HG03378 (cell line): ENCODE measurements around the gene FRS3.
A peak's percentile ranks its signal among the peaks of the same experiment; 100 is the strongest.
"Not testable (repeated sequence)": the region's sequence is repeated elsewhere in the genome, so short reads cannot be mapped to it uniquely, and the experiment has no call there.

Experiments used
- ATAC-seq: cut with Tn5 transposase; IDR thresholded peaks from one replicate; pipeline ENCODE4 v1.9.1; 2021; ENCODE audit warnings: mild to moderate bottlenecking, moderate library complexity; ENCODE audit not compliant: unreplicated experiment

FRS3 gene, protein sequence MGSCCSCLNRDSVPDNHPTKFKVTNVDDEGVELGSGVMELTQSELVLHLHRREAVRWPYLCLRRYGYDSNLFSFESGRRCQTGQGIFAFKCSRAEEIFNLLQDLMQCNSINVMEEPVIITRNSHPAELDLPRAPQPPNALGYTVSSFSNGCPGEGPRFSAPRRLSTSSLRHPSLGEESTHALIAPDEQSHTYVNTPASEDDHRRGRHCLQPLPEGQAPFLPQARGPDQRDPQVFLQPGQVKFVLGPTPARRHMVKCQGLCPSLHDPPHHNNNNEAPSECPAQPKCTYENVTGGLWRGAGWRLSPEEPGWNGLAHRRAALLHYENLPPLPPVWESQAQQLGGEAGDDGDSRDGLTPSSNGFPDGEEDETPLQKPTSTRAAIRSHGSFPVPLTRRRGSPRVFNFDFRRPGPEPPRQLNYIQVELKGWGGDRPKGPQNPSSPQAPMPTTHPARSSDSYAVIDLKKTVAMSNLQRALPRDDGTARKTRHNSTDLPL

GRCh38 chr6:41779788-41780550, at the start of gene FRS3:
Gene FRS3 (minus strand): TSS chr6:41779900. CDS start chr6:41776987, 2,913 bp downstream.
- peak; percentile 86 for ATAC-seq

DNA sequence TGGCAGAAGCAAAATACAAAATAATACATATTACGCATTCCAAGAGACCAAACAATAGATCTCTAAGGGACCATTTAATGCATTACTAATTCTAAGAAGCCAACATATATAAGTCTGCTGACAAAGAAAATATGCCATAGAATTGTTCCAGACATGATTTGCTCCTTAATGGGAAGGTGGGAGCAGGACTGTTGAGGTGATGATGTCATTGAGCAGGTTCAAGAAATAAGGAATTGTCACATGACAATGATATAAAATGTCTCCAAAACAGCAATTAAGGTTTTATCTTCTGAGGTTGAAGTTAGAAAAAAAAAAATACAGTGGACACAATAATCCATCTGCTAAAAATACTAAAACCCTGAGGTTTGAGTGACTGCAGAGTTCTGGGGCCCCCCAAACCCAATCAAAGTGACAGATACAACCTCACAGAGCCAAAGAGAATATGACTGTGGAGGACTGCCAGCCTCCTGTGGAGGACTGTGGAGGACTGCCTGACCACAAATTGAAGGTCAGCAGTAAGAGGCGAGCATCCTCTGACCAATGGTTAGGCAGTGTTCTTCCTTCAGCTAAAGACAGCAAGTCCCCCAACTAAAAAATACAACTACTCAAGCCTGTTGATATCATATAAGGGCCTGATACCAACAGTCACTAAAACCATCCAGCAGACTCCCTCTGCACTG, 46.8 kb upstream of the FRS3 start:
- ATAC-seq = no peak

DNA sequence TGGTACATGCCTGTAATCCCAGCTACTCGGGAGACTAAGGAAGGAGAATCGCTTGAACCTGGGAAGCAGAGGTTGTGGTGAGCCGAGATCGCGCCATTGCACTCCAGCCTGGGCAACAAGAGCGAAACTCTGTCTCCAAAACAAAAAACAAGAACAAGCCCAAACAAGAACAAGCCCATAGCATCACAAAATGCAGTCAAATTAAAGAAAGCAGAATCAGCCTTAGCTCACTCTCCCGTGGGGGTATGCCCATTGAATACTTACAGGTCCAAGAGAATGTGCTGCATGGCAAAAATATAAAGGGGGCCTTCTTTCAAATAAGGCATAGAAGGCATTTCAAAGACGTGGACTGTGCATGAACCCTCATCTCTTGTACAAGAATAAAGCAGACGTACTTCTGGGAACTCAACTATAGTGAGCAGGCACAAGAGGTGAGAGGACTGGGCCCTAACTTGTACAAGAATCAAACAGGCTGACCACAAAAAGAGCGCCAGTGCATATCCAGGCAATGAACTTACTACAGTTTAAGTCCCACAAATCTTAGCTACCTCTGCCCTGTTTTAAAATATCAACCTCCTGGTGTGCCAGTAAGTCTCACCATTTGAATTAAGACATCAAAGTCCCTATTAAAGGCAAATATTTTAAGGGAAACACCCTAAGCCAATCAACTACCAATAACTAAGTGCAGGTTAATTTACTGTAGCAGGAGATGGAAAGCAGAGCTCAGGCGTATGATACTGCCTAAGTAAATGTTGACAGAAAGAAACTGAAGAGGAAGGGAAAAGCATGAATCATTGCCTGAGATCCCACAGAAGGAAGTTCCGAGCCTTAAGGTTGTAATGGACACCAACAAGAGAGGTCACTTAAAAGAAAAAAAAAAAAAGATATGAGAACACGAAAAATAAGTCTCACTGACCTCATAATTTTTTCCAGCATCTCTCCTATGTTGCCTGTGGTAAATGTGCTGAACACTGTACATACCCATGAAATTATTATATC, 45.2 kb upstream of the FRS3 start:
- ATAC-seq = no peak

DNA sequence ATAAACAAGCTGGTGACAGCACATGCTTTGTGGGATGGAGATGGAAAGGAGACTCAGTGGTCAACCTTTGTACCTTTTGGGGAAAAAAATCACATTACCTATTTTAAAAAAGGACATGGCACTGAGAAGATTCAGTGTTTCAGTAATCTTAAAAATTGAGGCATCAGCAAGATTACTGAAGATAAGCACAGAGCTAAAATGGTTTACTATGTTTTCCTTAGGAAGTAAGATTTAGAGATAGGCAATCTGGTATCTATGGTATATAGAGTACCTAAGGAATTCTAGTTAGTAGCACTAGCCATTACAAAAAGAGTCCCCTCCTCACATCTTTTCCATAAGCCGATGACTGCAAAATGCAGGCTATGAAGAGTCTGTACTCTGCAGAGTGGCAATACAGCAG, 43.5 kb upstream of the FRS3 start:
- no peak for ATAC-seq

- no peak for ATAC-seq
Observed at GRCh38 chr6:41822021-41822420, 42.3 kb upstream of the FRS3 start.

GRCh38 chr6:41821266-41821665, 41.6 kb upstream of the FRS3 start:
- no peak for ATAC-seq

- no peak for ATAC-seq
Observed at GRCh38 chr6:41818271-41819054, 38.8 kb upstream of the FRS3 start.

GRCh38 chr6:41815587-41815986, 35.9 kb upstream of the FRS3 start:
- ATAC-seq = no peak

GRCh38 chr6:41814629-41815028, 34.9 kb upstream of the FRS3 start:
- ATAC-seq = no peak

GRCh38 chr6:41813956-41814355, 34.3 kb upstream of the FRS3 start:
- ATAC-seq = no peak

DNA sequence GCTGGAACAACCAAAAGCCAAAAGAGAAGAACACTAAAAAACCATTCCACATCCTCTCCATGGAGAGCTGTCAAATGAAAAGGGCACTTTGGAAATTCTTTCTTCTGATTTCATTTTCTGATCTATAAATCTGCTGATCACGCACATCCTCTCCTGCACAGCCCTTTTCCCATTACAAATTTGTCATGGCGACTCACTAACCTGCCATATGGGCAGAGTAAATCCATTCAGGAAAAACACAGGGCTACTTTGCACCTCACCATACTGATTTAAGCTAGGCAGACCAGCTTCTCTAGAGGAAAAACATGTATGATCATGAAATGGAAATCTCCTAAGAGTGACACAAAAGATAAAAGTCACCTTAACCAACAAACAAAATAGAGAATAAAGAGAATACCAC, 33.8 kb upstream of the FRS3 start:
- no peak for ATAC-seq

- ATAC-seq = not testable (repeated sequence)
Observed at GRCh38 chr6:41811946-41812345, 32.2 kb upstream of the FRS3 start.

DNA sequence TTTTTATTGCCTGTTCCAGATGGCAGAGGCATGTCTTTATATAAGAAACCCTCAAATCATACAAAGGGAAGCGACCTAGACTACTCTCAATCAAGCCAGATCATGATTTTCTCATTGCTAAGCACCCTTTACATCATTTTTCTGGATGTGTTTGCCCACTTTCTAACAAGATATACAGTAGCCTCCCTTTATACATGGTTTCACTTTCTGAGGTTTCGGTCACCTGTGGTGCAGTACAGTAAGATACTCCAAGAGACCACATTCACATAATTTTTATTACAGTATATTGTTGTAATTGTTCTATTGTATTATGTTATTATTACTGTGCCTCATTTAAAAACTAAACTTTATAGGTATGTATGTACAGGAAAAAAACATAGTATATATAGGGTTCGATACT, 31.4 kb upstream of the FRS3 start:
- ATAC-seq = no peak

- no peak for ATAC-seq
Observed at GRCh38 chr6:41805830-41806774, 26.4 kb upstream of the FRS3 start.

DNA sequence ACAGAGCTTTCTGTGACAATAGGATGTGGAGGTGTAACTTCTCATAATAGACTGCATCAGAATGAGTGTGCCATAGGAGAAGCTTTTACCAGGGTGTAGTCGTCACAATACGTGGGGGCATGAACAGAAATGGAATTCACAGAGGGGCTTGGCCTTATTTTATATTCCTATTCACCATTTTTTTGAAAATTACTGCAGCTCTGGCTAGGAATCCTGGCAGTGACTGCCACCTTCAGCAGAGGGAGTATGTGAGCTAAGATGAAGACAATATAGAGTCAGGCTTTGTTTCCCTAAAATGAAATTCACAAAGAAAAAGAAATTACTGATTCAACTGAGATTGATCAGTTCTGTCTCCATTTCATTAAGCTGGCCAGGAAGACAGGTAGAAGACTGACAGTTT, 21.7 kb upstream of the FRS3 start:
- ATAC-seq = no peak

- ATAC-seq = no peak
Observed at GRCh38 chr6:41799559-41799911, 19.8 kb upstream of the FRS3 start.

- ATAC-seq = no peak
Observed at GRCh38 chr6:41798901-41799558, 19.3 kb upstream of the FRS3 start.

DNA sequence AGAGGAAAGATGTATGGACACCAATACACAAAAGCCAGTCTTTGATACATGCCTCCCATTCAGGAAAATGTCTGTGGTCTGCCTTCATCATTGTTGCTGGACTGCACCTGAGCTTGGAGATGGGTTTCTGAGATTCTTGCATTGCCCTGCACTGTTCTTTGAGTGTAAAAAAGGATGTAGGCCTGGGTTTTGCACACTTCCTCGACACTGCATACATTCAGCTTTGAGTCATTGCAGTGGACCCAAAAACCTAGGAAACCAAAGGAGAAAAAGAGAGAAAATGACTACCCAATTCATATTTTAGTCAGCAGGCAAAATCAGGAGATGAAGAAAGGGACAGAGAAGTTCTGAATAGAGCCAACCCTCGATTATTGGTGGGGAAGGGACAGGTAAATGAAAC, 16.8 kb upstream of the FRS3 start:
- no peak for ATAC-seq
